ENCODE results near the gene NBPF9.
"Not testable (repeated sequence)": the region's sequence is repeated elsewhere in the genome, so short reads cannot be mapped to it uniquely, and the experiment has no call there.

NBPF9 gene

DNA sequence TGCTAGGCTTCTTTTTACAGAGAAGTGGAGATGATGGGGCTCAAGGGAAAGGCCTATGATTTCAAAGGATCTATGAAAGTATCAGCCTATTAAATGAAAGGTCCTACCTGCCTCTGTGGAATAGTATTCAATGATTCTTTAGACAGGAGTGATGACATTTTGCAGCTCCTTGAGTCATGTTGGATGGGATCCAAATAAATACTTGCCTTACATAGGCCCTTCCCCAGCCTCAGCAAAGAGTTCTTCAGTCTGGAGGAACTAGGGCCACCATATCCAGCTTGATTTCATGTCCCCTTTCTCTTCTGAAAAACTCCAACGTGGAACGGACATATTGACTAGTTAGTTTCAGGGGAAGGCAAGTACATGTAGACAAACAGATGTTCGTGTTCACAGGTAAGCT lies 87.8 kb downstream of the NBPF9 start:
- DNase-seq (ENCODE audit: low read depth in 1 of 2, low spot score in 1 of 2) = not testable (repeated sequence)

DNA sequence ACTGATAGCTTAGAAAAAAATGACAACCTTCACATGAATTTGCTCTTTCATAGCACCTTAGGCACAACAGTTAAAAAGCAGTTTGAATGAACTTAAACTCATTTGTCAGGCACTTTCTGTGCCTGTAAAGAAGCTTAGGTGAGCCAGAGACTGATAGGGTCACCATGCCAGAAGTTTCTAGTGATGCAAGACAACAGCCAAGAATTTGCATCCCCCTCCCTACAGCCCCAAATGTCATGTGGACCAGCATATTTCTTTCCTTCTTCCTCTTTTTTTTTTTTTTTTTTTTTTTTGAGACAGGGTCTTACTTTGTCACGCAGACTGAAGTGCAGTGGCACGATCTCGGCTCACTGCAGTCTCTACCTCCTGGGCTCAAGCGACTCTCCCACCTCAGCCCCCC lies 89.8 kb downstream of the NBPF9 start:
- DNase-seq (ENCODE audit: low read depth in 1 of 2, low spot score in 1 of 2) = not testable (repeated sequence)

DNA sequence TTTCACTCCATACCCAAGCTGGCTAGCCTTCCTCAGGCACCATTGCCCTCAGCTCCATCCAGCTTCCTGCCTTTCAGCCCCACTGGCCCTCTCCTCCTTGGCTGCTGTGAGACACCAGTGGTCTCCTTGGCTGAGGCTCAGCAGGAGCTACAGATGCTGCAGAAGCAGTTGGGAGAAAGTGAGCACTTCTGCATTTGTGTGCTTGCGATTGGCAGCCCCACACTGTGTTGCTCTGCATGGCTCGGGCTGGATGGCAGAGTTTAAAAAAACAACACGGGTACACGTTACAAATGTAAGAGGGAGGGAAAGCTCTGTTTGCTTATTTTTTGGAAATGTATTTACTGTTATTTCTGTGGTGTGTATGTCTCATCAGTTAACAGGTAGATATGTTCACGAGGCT lies 90.8 kb downstream of the NBPF9 start:
- DNase-seq (ENCODE audit: low read depth in 1 of 2, low spot score in 1 of 2) = not testable (repeated sequence)

DNA sequence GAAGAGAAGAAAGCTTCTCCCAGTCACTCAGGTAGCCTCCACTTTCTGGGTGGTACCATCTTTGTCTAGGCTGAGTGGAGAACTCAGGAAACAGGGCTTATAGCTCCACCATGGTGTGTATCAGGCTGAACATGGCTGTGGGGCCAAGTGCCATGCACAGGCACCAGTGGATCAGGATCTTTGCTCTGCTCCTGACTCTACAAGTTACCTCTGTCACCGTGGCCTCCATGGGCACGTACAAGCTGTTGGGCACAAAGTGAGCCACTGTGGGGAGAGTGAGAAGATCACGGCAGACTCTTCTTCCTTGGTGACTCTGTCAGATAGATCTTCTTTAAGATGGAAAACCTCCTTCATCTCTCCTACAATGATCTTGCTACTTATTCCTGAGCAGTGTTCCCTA lies 93.6 kb downstream of the NBPF9 start:
- DNase-seq (ENCODE audit: low read depth in 1 of 2, low spot score in 1 of 2) = not testable (repeated sequence)

DNA sequence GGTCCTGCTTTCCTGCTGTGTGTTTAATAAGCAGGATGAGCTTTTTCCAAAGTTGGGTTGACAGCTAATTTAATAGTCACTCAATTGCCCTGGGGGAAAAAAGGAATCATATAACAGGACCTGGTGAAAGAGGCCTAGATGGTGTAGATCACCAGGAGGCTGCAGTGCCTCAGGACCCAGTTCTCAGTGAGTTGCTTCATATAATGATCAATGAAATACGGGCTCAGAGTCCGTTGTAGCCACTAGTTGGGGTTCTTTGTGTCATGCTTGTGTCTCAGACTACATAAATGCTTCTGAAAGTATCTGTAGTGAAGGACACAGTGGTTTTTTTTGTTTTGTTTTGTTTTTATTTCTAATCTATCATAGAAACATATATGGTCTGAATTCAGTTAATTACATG lies 94.6 kb downstream of the NBPF9 start:
- DNase-seq (ENCODE audit: low read depth in 1 of 2, low spot score in 1 of 2) = not testable (repeated sequence)

DNA sequence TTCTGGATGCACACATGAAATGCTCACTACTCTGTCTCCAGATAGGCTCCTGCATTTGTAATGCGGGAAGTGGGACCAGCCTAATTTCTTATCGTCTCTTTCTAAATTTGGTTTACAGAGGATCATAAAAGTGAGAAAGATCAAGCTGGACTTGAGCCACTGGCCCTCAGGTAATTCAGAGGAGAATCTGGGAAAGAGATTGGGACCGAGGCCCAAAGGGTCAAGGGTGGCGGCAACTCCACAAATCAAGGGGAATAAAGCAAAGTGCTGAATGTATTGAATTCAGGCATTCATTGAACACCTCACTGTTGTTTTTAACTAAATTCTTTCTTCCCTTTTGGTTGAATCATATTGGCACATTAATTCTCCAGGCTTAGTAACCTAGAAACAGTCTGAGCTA lies 95.0 kb downstream of the NBPF9 start:
- not testable (repeated sequence) for DNase-seq (ENCODE audit: low read depth in 1 of 2, low spot score in 1 of 2)
